Lung (tissue), 12 donors: ENCODE measurements around the gene P4HA1. TPM values are rescaled to one million over a fixed set of nuclear protein-coding genes. Genes with fewer than 3 reads are reported as not detected.
"Not testable (repeated sequence)": the region's sequence is repeated elsewhere in the genome, so short reads cannot be mapped to it uniquely, and the experiment has no call there.

Source experiments
- ATAC-seq: fragments of 200-7000 bp; cut with Tn5 transposase; one replicate; pipeline ENCODE4 v1.9.1; 2020; ENCODE audit warnings: moderate number of reproducible peaks; ENCODE audit not compliant: insufficient read depth, low FRiP score
- DNase-seq, 3 donors: peaks; one replicate each; pipeline ENCODE4 v3.0.0-alpha.2; 2013 to 2017
- H3K27ac ChIP-seq, 2 donors: one replicate each; pipeline ENCODE4 v1.5.1; 2013; ENCODE audit warnings: mild to moderate bottlenecking in 2 of 2, moderate library complexity in 2 of 2, control low read depth in 1 of 2, inconsistent platforms in 1 of 2, low read depth in 1 of 2, low read length in 1 of 2
- H3K27me3 ChIP-seq, 3 donors: one replicate each; pipeline ENCODE4 v1.5.1; 2013; ENCODE audit warnings: low read length in 2 of 3; ENCODE audit not compliant: control insufficient read depth in 3 of 3, insufficient read depth in 3 of 3
- H3K36me3 ChIP-seq, 4 donors: one replicate each; pipeline ENCODE4 v1.5.1; 2013; ENCODE audit warnings: low read length in 4 of 4, mild to moderate bottlenecking in 1 of 4, moderate library complexity in 1 of 4; ENCODE audit not compliant: control insufficient read depth in 4 of 4, insufficient read depth in 4 of 4
- H3K4me1 ChIP-seq, 5 donors: one replicate each; pipeline ENCODE4 v1.5.1; 2013; ENCODE audit warnings: low read length in 5 of 5, mild to moderate bottlenecking in 2 of 5, moderate library complexity in 1 of 5; ENCODE audit not compliant: control insufficient read depth in 5 of 5, insufficient read depth in 5 of 5
- H3K4me3 ChIP-seq: one replicate; pipeline ENCODE4 v1.5.1; 2013; ENCODE audit warnings: mild to moderate bottlenecking, control low read depth, moderate library complexity
- H3K9ac ChIP-seq, 2 donors: one replicate each; pipeline ENCODE4 v1.5.1; 2013; ENCODE audit warnings: low read length in 2 of 2, control low read depth in 1 of 2; ENCODE audit not compliant: insufficient read depth in 1 of 2
- H3K9me3 ChIP-seq, 4 donors: one replicate each; pipeline ENCODE4 v1.5.1; 2013; ENCODE audit warnings: low read length in 3 of 4, mild to moderate bottlenecking in 1 of 4, moderate library complexity in 1 of 4; ENCODE audit not compliant: control insufficient read depth in 4 of 4, insufficient read depth in 3 of 4
- WGBS, 2 donors: extraction: QIAGEN DNeasy Blood & Tissue Kit; methylation state at CpG; one replicate each; pipeline ENCODE4 v1.1.7; 2013; 5-methylcytosine and 5-hydroxymethylcytosine counted together
- polyA plus RNA-seq, 2 donors: library from polyadenylated mRNA; stranded (reverse); fragments of 200-250 nt; gene quantifications; one replicate each; pipeline ENCODE4 v1.2.1, GENCODE V29; 2013
- total RNA-seq, 2 donors: library from RNA; depleted of rRNA in 1 of 2; stranded (reverse); fragments of >200 nt in 1 of 2; gene quantifications; one replicate each; pipeline ENCODE4 v1.2.1, GENCODE V29; 2014 to 2021
- TF ChIP-seq, protein P1 (sequence below): IDR thresholded peaks from 2 replicates; pipeline ENCODE4 v1.5.1; 2012; ENCODE audit warnings: mild to moderate bottlenecking; ENCODE audit errors: control extremely low read depth, extremely low read depth
- donor health status: control.
- donor health status: control.
- donor health status: Bipolar disorder and iron deficiency.
- donor health status: healthy.
- donor health status: DM: yes; HTN: yes; CAD: no.

Gene P4HA1
- total and polyA plus RNA-seq, 4 donors, result 10.5 to 71.0 (median 32.2) TPM

DNA sequence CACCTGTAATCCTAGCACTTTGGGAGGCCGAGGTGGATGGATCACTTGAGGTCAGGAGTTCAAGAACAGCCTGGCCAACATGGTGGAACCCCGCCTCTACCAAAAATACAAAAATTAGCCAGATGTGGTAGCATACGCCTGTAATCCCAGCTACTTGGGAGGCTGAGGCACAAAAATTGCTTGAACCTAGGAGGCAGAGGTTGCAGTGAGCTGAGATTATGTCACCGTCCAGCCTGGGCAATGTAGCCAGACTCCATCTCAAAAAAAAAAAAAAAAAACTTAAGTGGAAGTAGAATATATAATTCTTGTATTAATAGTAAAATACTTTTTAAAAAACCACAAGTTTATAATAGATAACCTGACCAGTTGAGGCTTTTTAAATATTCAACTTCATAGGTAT is 112.0 kb downstream of the P4HA1 start:
- 91 to 95% methylated on average over 4 of the region's 4 CpGs for WGBS, 2 donors
- ATAC-seq, H3K9me3 ChIP-seq, H3K27ac ChIP-seq, DNase-seq, H3K4me3 ChIP-seq, H3K4me1 ChIP-seq, H3K9ac ChIP-seq, H3K27me3 ChIP-seq, H3K36me3 ChIP-seq: not testable (repeated sequence)

DNA sequence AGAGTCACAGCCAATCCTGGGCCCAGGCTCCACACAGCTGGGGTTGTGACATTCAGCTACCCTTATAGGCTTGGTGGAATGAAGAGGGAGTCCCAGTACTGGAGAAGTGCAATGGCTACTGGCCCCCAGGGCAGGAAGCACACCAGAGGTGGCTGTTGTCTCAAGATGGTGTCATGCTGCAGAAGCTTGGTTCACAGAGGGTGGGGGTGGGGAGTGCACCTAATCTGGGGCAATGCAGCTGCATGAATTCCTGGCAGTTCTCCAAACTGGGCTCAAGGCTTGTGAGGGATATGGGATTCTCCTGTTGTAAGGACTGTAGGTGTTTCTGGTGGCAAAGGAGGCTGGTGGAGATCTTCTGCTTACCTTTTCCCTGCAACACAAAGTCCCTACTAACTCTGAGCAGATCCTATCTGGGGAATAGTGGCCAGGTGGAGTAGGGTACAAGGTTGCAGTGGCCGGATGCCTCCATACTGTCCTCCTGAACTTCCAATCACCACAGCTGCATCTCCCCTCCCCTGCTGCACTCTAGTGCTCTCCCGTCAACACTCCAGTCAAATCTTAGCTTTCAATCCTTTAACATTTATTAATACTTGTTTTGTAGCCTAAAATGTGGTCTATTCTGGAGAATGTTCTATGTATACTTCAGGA is 114.7 kb downstream of the P4HA1 start:
- Histone ChIP-seq H3K9me3 (peaks cover 0 to 6% (median 2%) of the 10 kb centered on the region in 4 donors), H3K36me3 (no peaks in the 10 kb centered on the region), H3K27me3 (no peaks in the 10 kb centered on the region), H3K4me3 (no peak overlapping the region), H3K4me1 (peaks cover 0 to 1% (median 0%) of the 10 kb centered on the region in 5 donors), H3K9ac (no peak overlapping the region), H3K27ac (no peak overlapping the region)
- 95 to 100% methylated on average over 2 of the region's 2 CpGs for WGBS, 2 donors
- TF ChIP-seq, protein P1, sequence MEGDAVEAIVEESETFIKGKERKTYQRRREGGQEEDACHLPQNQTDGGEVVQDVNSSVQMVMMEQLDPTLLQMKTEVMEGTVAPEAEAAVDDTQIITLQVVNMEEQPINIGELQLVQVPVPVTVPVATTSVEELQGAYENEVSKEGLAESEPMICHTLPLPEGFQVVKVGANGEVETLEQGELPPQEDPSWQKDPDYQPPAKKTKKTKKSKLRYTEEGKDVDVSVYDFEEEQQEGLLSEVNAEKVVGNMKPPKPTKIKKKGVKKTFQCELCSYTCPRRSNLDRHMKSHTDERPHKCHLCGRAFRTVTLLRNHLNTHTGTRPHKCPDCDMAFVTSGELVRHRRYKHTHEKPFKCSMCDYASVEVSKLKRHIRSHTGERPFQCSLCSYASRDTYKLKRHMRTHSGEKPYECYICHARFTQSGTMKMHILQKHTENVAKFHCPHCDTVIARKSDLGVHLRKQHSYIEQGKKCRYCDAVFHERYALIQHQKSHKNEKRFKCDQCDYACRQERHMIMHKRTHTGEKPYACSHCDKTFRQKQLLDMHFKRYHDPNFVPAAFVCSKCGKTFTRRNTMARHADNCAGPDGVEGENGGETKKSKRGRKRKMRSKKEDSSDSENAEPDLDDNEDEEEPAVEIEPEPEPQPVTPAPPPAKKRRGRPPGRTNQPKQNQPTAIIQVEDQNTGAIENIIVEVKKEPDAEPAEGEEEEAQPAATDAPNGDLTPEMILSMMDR, result no peak
- DNase-seq, result no peak
- no peak for ATAC-seq

DNA sequence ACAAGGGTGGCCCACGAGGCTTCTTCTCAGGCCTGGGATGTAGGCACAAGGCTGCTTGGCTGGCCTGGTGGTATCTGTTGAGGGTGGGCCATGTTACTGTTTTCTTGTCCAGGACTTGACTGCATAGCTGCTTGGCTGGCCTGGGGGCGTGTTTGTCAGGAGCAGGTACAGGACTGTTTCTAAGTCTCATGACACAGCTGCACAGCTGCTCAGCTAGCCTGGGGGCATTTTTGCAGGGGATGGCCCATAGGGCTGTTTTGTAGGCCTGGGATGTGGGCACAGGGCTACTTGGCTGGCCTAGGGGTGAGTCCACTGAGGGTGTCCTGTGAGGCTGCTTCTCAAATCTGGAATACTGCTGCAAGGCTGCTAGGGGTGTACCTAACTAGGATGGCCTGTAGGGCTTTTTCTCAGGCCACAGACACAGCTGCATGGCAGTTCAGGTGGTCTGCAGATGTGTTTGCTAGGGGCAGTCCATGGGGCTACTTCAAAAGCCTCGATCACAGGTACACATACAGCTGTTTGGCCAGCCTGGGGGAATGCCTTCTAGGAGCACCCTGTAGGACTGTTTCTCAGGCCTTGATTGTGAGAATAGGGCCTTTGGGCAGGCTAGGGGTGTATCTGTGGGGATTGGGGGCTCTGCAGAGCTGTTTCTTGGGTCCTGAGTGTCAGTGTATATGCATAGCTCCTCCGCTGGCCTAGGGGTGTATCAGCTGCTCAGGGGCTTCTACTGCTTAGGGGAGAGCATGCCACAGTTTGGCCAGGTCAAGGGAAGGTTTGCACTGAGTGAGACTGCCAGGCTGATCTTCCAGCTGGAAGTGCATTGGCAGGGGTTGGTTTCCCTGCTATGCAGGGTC is 115.4 kb downstream of the P4HA1 start:
- no peak for DNase-seq
- H3K36me3 ChIP-seq, result no peaks in the 10 kb centered on the region
- peaks cover 0 to 10% (median 2%) of the 10 kb centered on the region in 4 donors for H3K9me3 ChIP-seq
- no peak overlapping the region for H3K9ac ChIP-seq
- TF ChIP-seq, protein P1, result no peak
- peaks cover 0 to 1% (median 0%) of the 10 kb centered on the region in 5 donors for H3K4me1 ChIP-seq
- 95 to 100% methylated on average over 4 of the region's 4 CpGs for WGBS, 2 donors
- H3K27me3 ChIP-seq, result no peaks in the 10 kb centered on the region
- H3K4me3 ChIP-seq, result no peak overlapping the region
- H3K27ac ChIP-seq, result no peak overlapping the region
- no peak for ATAC-seq

DNA sequence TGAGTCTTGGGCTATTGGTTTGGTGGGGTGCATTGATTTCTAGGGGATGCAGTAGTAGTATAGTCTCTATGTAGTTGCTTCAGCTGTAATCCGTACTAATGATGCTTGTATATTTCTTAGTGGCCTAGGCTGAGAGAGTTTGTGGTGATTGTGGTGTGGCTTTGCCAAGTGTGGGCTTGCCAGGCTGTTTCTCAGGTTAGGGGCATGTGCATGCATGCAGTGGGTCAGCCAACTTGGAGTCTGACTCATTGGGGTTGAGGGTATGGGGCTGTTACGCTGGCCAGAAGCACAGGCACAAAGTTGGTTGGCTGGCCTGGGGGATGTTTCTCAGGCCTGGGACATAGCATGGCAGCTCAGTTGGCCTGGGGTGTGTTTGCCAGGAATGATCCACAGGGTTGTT is 116.3 kb downstream of the P4HA1 start:
- TF ChIP-seq, protein P1, result no peak
- Histone ChIP-seq H3K27me3 (no peaks in the 10 kb centered on the region), H3K9me3 (peaks cover 0 to 10% (median 2%) of the 10 kb centered on the region in 4 donors), H3K4me3 (no peak overlapping the region), H3K4me1 (peaks cover 0 to 1% (median 0%) of the 10 kb centered on the region in 5 donors), H3K27ac (no peak overlapping the region), H3K36me3 (no peaks in the 10 kb centered on the region), H3K9ac (no peak overlapping the region)
- 96 to 97% methylated on average over 2 of the region's 2 CpGs for WGBS, 2 donors
- DNase-seq (no peak), ATAC-seq (no peak)
